GM13977 (cell line): Measurements from ENCODE around the gene ERG.
A peak's percentile ranks its signal among the peaks of the same experiment; 100 is the strongest.

Experiments used
- DNase-seq: peaks from one replicate; pipeline ENCODE4 v3.0.0; 2012; ENCODE audit warnings: low spot score
- CTCF ChIP-seq: IDR thresholded peaks from 2 replicates; pipeline ENCODE4 v1.5.1; 2012; ENCODE audit warnings: mild to moderate bottlenecking, control low read depth; ENCODE audit not compliant: insufficient read depth; ENCODE audit errors: extremely low read depth, missing control alignments
- in situ Hi-C: fragments of 300-500 bp; cut with MboI; formaldehyde crosslinking; loops from one replicate; pipeline ENCODE4 v1.12.0; 2022; ENCODE audit warnings: low sequenced_read_pairs, low pct_unique_long_range_greater_than_20kb, mixed read lengths, inconsistent platforms; ENCODE audit not compliant: unreplicated experiment

ERG gene

GRCh38 chr21:38355992-38356781 lies 142.1 kb downstream of the ERG start:
- DNase-seq, result peak; percentile 84
- peak; percentile 98 for TF ChIP-seq CTCF
- in situ Hi-C loops, result loop anchor here (10.0 to 25.0 kb wide), 2 partner anchors 191 to 644 kb away; no protein-coding TSS in a partner anchor

- in situ Hi-C loops, result loop anchor here (10.0 to 25.0 kb wide), 2 partner anchors 191 to 643 kb away; no protein-coding TSS in a partner anchor
Measured at GRCh38 chr21:38355353-38355752, 142.9 kb downstream of the ERG start.

GRCh38 chr21:38354746-38355145 lies 143.5 kb downstream of the ERG start:
- in situ Hi-C loops, result loop anchor here (5.0 to 25.0 kb wide), 3 partner anchors 142 to 642 kb away; no protein-coding TSS in a partner anchor
- no peak for DNase-seq
- no peak for TF ChIP-seq CTCF

More at GRCh38 chr21:38355353-38355752, 142.9 kb downstream of the ERG start:
- no peak for DNase-seq
- no peak for TF ChIP-seq CTCF

GRCh38 chr21:38354231-38354630 lies 144.0 kb downstream of the ERG start:
- no peak for TF ChIP-seq CTCF
- in situ Hi-C loops, result loop anchor here (5.0 to 25.0 kb wide), 3 partner anchors 142 to 642 kb away; no protein-coding TSS in a partner anchor
- DNase-seq, result no peak

GRCh38 chr21:38352536-38353219 lies 145.6 kb downstream of the ERG start:
- DNase-seq, result peak; percentile 62
- peak; percentile 66 for TF ChIP-seq CTCF
- in situ Hi-C loops, result loop anchor here (5.0 to 25.0 kb wide), 3 partner anchors 140 to 640 kb away; no protein-coding TSS in a partner anchor

- no peak for TF ChIP-seq CTCF
- DNase-seq, result no peak
- in situ Hi-C loops, result loop anchor here (5.0 to 25.0 kb wide), 3 partner anchors 140 to 640 kb away; no protein-coding TSS in a partner anchor
Measured at GRCh38 chr21:38351961-38352521, 146.2 kb downstream of the ERG start.
